Measurements from ENCODE around the gene WT1.

Gene WT1

GRCh38 chr11:32438346-32438865 lies 3.1 kb upstream of the WT1 start:
- no peak for DNase-seq (ENCODE audit: low spot score)

GRCh38 chr11:32437495-32438345 lies 2.4 kb upstream of the WT1 start:
- DNase-seq (ENCODE audit: low spot score) = no peak

- DNase-seq (ENCODE audit: low spot score) = no peak
These were observed 1.6 kb upstream of the WT1 start for GRCh38 chr11:32436751-32437494.

- DNase-seq (ENCODE audit: low spot score) = no peak
These were observed 807 bp upstream of the WT1 start for GRCh38 chr11:32435942-32436750.

GRCh38 chr11:32435152-32435480 lies 223 bp downstream of the WT1 start:
- no peak for DNase-seq (ENCODE audit: low spot score)

GRCh38 chr11:32434356-32435151 lies 785 bp downstream of the WT1 start:
- DNase-seq (ENCODE audit: low spot score) = no peak

GRCh38 chr11:32433914-32434355 lies 1.4 kb downstream of the WT1 start:
- DNase-seq (ENCODE audit: low spot score) = no peak

GRCh38 chr11:32433101-32433913 lies 2.0 kb downstream of the WT1 start:
- no peak for DNase-seq (ENCODE audit: low spot score)

- DNase-seq (ENCODE audit: low spot score) = no peak
These were observed 2.8 kb downstream of the WT1 start for GRCh38 chr11:32432565-32432964.

- DNase-seq (ENCODE audit: low spot score) = no peak
These were observed 4.6 kb downstream of the WT1 start for GRCh38 chr11:32430568-32431381.

GRCh38 chr11:32429477-32429876 lies 5.9 kb downstream of the WT1 start:
- DNase-seq (ENCODE audit: low spot score) = no peak

- DNase-seq (ENCODE audit: low spot score) = no peak
These were observed 6.6 kb downstream of the WT1 start for GRCh38 chr11:32428665-32429303.

GRCh38 chr11:32427935-32428664 lies 7.2 kb downstream of the WT1 start:
- no peak for DNase-seq (ENCODE audit: low spot score)

GRCh38 chr11:32427616-32427934 lies 7.8 kb downstream of the WT1 start:
- no peak for DNase-seq (ENCODE audit: low spot score)

GRCh38 chr11:32426819-32427615 lies 8.3 kb downstream of the WT1 start:
- no peak for DNase-seq (ENCODE audit: low spot score)

- no peak for DNase-seq (ENCODE audit: low spot score)
These were observed 9.1 kb downstream of the WT1 start for GRCh38 chr11:32426192-32426591.

GRCh38 chr11:32425761-32426160 lies 9.6 kb downstream of the WT1 start:
- no peak for DNase-seq (ENCODE audit: low spot score)

GRCh38 chr11:32422545-32422944 lies 12.8 kb downstream of the WT1 start:
- no peak for DNase-seq (ENCODE audit: low spot score)
